AG08396 (cell line): ENCODE data around the gene FLVCR1.

Experiments
- DNase-seq: peaks from one replicate; pipeline ENCODE4 v3.0.0; 2012; ENCODE audit warnings: low spot score, mixed read lengths

Gene FLVCR1

DNA sequence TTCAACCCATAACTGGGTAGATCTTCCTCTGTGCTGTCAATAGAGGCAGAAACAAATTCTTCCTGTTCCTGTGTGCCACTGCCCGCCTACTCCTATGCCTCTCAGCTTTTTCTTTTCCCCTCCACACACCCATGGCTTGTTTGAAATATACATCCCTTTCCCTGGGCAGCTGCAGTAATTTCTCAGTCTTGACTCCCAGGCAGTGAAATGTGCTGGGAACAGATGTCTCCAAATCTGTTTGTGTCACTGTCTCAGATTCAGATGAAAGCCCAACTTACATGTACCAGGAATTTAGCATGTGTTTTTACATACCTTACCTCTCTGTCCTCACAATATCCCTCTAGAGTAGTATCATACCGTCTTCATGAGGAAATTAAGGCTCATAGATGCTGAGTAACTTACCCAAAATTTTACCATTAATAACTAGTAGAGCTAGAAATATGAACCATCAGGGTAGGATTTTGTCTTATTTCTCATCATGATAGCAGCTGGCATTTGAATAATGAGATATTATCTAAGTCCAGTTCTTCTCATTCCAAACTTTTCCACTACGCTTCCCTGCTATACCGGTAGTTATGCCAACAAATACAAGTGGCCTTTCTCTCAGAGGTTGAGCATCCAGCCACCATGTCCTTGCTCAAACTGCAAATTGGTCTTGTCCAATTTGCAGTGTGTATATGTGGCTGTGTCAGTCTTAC is 87.5 kb downstream of the FLVCR1 start:
- no peak for DNase-seq

DNA sequence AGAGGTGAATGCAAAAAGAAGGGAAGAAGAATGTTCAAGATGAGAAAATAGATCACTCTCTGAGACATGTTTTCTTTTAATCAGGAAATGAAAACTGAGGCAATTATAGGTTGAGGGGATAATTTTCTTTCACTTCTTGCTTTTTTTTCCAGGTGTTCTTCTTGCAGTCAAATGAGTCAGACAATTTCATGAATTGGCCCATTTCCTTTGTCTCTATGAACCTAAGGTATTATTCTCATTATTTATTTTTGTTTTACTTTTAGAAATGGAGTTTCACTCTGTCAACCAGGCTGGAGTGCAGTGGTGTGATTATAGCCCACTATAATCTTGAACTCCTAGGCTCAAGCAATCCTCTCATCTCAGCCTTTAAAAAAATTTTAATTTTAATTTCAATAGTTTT is 88.8 kb downstream of the FLVCR1 start:
- DNase-seq, result no peak
